HG02943 (cell line): ENCODE data around the gene ZSCAN10.

Experiments
- ATAC-seq: cut with Tn5 transposase; IDR thresholded peaks from one replicate; pipeline ENCODE4 v1.9.1; 2021; ENCODE audit warnings: mild to moderate bottlenecking, low read depth, moderate library complexity; ENCODE audit not compliant: unreplicated experiment

ZSCAN10 gene

DNA sequence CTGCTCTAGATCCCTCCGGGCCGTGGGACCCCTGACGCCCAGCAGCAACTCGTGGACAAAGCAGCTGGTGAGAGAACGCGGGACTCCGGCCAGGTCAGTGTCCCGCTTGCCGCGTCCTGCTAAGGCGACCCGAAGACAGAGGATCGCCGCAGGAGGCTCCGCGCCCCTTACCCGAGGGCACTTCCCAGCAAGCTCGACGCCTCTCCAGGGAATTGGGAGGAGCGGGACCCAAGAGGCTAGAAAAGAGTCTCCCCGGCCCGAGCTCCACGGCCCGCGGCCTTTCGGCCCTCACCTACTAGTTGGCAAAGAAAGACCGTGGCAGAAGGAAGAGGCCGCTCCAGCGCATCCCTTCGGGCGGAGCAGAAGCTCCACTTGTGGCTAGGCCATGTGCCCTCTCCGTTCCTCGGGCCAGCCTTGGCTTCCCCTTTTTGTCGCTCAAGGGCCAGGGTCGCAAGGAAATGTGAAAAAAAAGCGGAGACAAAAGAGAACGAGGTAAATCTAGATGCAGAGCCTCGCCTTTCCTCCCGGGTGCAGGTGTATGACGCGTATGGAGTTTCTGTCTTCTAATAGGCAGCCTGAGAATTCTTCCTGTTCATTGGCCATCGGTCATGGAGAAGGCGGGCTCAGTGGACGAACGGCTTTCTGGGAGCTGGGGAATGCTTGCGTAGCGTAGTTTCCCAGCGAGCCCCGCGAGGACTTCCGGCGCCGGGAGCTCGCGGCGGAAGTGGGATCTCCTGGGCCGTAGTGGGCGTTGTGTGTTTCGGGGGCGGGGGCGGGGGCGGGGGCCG, 35.4 kb upstream of the ZSCAN10 start, which contains the start of gene ZNF213:
ZNF213 (plus strand) TSS at position 692 of the 788 bp plus-strand sequence. CDS start 2,252 bp downstream, outside the sequence.
- ATAC-seq: peak; percentile 82

DNA sequence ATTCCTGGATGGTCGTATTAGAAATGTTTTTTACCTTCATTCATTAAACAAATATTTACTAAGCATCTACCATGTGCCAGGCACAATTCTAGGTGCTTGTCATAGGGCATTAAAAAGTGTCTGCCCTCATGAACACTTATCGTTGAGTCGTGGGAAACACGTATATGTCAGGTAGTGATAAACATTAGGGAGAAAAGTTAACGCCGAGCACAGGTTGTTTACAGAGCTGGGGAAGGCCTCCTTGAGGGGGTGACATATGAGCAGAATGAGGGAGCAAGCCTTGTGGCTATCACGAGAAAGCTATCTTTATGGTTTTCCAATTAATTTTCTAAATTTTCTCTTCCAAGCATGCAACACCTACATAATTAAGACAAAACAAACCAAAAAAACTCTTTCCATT, 34.8 kb upstream of the ZSCAN10 start:
- no peak for ATAC-seq

DNA sequence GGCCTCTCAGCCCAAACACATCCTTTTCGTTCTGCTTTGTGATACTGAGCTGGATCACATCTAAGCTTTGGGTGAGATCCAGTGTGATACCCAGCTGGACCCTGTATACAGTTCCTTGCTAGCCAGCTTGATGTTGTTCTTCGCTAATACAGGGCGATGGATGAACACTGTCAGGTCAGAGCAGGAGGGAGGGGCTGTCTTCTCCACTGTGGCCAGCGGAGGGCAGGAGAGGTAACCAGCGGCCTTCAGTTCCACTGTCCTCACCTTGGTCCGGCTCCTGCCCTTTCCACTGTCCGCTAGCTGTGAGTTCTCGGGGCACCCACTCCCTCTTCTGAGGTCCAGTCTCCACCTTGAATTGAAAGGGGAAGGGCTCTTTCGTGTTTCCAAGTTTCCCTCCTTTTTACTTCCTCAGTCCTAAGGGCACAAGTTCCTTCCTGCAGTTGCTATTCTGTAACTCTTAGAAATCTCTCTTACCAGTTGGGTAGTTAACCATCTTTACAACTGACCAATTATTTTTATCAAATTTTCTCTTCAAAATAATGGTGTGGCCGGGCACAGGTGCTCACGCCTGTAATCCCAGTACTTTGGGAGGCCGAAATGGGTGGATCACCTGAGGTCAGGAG, 32.8 kb upstream of the ZSCAN10 start:
- no peak for ATAC-seq

GRCh38 chr16:3129137-3130131, 30.3 kb upstream of the ZSCAN10 start:
- ATAC-seq: no peak

DNA sequence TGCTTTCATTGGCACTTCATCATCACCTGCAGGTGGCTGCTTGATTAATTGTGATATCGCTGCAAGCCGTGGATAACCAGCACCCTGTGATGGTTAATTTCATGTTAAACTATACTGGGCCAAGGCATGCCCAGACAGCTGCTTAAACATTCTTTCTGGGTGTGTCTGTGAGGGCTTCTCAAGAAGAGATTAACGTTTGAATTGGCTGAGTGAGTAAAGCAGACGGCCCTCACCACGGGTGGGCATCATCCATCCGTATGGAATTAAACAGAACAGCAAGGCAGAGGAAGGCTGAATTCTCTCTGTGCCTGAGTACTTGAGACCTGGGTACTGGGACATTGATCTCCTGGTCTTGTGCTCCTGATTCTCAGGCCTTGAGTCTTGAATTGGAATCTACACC, 28.7 kb upstream of the ZSCAN10 start:
- no peak for ATAC-seq

DNA sequence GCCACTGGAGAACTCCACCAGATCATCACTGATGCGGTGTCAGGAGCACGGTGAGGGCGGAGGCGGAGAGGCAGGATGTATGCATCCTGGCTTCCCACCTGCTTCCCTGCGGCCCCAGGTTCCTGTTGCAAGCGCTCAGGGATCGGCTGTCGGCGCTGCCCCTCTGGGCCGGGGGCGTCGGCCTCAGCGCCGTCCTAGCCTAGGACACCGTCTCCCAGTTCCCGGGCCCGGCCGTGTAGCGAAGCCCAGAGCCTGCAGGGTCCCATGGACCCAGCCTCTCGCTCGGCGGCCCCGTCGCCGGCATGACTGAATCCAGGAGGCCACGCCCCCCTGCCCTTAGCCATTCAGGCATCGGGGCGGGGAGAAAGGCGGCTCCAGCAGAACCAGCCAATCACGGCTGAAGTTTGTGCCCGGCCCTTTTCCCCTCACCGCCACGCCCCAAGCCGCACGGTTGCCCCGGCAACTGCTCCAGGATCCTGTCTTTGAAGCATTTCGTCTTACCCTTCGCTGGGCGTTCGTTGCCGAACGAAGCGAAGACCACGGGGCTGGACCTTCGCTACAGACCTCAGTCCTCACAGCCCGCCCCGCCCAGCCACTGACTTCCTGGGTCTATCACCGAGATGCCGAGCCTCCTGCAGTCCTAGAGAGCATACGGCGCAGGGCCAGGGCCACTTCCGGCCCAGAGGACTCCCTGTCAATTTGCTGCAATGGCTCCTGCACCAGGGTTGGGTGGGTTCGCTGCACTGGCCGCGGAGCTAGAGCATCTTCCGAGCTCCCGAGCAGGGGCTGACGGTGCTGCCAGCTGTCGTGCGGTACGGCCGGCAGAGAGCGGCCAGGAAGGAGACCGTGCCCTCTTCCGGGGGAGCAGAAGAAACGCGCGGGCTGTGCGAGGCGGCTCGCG, 25.1 kb upstream of the ZSCAN10 start:
- peak; percentile 82 for ATAC-seq

- ATAC-seq: no peak
Measured at GRCh38 chr16:3122926-3123570, 24.0 kb upstream of the ZSCAN10 start.

GRCh38 chr16:3121851-3122467, 22.9 kb upstream of the ZSCAN10 start:
- no peak for ATAC-seq

- no peak for ATAC-seq
Measured at GRCh38 chr16:3120435-3120834, 21.3 kb upstream of the ZSCAN10 start.

DNA sequence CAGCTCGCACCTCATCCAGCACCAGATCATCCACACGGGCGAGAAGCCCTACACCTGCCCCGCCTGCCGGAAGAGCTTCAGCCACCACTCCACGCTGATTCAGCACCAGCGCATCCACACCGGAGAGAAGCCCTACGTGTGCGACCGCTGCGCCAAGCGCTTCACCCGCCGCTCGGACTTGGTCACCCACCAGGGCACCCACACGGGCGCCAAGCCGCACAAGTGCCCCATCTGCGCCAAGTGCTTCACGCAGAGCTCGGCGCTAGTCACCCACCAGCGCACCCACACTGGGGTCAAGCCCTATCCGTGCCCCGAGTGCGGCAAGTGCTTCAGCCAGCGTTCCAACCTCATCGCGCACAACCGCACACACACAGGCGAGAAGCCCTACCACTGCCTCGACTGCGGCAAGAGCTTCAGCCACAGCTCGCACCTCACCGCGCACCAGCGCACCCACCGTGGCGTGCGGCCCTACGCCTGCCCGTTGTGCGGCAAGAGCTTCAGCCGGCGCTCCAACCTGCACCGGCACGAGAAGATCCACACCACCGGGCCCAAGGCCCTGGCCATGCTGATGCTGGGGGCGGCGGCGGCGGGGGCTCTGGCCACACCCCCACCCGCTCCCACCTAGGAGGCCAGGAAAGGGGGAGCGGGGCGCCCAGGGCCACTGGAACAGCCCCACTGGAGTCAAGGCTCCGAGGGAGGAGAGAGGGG, 20.8 kb upstream of the ZSCAN10 start:
- ATAC-seq: no peak

DNA sequence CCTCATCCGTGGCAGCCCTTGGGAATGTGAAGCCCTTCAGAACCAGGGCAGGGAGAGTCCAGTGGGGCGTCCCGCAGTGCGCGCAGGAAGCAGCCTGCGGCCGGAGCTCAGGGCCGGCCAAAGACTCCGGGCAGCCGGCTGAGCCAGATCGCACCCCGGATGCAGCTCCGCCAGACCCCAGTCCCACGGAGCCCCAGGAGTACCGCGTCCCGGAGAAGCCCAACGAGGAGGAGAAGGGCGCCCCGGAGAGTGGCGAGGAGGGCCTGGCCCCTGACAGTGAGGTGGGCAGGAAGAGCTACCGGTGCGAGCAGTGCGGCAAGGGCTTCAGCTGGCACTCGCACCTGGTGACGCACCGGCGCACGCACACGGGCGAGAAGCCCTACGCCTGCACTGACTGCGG, 20.2 kb upstream of the ZSCAN10 start:
- ATAC-seq: no peak

DNA sequence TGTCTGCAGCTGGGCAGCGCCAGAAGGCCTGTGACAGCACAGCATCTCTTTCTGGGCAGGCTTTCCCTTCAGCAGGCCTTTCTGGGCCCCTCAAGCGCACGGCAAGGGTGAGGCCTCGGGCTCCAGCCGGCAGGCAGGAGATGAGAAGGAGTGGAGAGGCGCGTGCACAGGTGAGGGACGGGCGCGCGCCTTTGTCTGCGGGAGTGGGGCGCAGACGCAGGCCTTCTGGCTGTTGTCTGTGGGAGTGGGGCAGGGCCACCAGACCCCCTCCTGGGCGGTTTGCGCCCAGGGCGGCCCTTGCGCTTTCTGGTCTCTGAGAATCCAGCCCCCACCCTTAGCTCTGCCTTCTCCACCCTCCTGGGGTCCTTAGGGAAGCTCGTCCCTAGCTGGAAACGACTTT, 19.8 kb upstream of the ZSCAN10 start:
- no peak for ATAC-seq

- ATAC-seq: no peak
Measured at GRCh38 chr16:3118204-3118790, 19.2 kb upstream of the ZSCAN10 start.

- no peak for ATAC-seq
Measured at GRCh38 chr16:3115561-3115960, 16.5 kb upstream of the ZSCAN10 start.

GRCh38 chr16:3115003-3115402, 15.9 kb upstream of the ZSCAN10 start:
- no peak for ATAC-seq

DNA sequence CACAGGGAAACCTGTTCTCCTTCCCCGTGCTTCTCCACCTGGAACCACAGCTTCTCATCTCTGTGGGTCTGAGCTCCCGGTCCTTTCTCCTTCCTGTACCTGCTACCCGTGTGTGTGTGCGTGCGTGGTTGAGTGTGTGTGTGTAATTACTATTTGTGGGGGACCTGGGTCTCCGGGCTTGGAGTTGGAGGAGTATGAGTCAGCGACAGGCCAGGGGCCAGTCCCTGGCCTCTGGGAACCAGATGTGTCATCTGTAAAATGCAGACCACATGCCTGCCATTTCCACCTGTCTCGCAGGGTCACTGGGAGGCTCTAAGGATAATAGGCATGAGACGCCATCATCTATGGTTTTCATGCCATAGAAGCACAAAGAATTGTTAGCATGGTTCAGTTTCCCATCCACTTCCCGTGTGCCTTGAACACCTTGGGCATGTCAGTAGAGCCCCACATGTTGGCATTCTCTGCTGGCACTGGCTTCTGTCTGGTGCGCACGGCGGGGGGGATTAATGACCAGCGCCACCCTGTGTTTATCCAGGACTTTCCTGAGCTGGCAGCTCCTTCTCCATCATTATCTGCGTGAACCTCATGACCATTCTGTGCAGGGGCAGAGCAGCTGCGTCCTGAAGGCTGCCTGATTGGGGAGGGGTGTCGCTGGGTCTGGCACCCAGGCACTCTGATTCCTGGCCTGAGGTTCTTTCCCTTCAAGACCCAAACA, 14.8 kb upstream of the ZSCAN10 start:
- no peak for ATAC-seq

- ATAC-seq: no peak
Measured at GRCh38 chr16:3112881-3113574, 13.9 kb upstream of the ZSCAN10 start.
